Activated CD4-positive, alpha-beta T cell treated with anti-CD3 and anti-CD28 coated beads for 4 hours (primary cell): Measurements from ENCODE around the gene SQSTM1.

Experiments
- DNase-seq, 2 donors: peaks; one replicate each; pipeline ENCODE4 v3.0.0-alpha.2; 2020

The SQSTM1 gene

DNA sequence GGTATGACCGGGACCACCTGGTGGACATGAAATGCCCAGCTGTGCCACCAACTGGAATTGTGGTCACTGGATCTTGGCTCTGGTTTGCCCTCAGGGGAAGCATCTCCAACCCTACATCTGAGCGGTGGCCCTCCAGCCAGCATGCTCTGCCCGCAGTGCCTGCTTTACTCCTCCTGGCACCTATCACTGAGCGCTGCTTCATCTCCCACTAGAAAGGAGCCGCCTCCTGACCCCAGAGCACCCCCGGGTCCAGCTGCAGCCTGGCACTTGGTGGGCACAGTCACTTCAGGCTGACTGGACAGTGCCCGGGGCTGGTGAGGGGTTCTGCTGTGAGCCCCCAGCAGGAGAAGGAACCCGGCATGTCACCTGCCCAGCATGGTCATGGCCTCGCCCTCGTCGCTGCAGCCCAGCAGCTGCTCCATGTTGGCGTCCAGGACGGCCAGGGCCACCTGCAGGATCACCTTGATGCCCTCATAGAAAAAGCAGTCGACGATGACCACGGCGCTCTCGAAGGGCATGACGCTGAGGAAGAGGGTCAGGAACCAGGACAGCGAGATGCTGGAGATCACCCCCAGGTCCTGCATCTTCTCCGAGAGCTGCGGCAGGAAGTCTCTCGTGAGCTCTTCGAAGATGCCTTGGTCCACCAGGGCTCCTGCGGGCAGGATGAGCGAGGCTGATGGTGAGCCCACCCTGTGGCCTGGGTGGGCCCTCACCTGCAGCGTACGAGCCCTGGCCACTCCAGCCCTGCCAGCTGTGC, 54.0 kb downstream of the SQSTM1 start:
- no peak for DNase-seq

DNA sequence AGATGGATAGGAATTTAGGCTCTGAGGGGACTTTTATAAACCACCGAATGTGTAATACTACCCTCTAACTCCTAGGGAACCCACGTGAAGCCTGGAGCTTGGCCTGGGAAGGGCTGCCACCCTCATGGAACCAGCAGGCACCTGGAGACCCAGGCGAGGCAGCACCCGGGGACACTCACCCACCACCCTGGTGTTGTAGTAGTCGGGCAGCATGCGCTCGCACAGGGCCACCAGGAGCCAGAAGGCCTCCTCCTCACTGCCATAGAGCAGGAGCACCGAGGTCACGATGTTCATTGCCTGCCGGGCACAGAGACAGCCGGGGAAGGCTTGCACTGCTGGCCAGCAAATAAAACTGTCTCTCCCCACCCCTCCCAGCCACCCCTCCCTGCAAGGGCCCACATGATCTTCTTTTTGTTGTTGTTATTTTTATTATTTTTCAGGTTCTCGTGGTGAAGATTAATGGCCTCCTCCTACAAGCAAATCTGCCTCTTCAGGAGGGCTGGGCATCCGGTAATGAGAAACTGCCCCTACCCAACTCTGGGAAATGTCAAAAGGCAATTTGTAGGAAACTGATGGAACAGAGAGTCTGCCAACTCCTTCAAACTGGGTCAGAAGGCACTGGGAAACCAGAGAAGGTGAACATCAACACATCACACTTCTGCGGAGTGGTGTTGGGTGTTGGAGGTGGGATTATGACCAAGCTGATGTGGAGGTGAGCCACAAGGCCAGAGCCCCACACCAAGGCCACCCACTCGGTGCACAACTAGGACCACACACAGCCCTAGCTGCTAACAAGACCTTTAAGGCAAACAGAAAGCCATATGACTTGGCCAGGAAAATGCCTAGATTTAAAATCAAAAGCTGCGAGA, 55.3 kb downstream of the SQSTM1 start:
- DNase-seq: no peak

- DNase-seq: no peak
Observed at GRCh38 chr5:179876610-179876952, 55.9 kb downstream of the SQSTM1 start.

- no peak for DNase-seq
Observed at GRCh38 chr5:179878222-179879002, 57.7 kb downstream of the SQSTM1 start.

DNA sequence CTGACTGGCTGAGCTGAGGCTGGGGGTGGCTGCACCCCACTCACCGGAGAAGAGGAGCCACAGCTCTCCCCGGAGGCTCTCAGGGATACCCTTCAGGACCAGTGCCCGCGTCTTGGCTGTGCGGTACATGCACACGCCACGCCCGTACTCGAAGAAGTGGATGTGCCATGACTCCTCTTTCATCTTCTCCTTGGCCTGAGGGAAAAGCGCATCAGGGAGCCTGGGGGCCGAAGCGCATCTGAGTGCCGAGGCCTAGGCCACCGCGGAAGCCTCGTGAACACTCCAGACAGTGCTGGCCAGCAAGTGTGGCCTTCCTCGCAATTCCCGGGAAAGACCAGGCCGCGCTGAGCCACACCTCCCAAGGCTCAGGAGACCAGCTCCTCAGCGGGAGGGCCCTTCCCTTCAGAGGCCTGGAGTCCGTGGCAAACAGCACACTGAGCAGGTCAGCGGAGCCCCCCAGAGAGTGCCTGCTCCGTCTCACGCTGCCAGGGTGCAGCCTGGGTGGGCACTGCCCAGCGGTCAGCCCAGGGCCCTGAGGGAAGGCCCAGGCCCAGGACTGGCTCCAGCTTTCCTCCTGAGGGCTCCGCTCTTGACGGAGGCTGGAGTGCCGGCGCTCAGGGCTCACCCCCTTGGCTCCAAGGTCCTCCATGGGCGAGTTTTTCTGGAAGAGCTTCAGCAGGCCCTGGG, 58.4 kb downstream of the SQSTM1 start:
- no peak for DNase-seq

- DNase-seq: no peak
Observed at GRCh38 chr5:179879690-179880010, 58.9 kb downstream of the SQSTM1 start.

GRCh38 chr5:179880066-179880650, 59.5 kb downstream of the SQSTM1 start:
- no peak for DNase-seq

DNA sequence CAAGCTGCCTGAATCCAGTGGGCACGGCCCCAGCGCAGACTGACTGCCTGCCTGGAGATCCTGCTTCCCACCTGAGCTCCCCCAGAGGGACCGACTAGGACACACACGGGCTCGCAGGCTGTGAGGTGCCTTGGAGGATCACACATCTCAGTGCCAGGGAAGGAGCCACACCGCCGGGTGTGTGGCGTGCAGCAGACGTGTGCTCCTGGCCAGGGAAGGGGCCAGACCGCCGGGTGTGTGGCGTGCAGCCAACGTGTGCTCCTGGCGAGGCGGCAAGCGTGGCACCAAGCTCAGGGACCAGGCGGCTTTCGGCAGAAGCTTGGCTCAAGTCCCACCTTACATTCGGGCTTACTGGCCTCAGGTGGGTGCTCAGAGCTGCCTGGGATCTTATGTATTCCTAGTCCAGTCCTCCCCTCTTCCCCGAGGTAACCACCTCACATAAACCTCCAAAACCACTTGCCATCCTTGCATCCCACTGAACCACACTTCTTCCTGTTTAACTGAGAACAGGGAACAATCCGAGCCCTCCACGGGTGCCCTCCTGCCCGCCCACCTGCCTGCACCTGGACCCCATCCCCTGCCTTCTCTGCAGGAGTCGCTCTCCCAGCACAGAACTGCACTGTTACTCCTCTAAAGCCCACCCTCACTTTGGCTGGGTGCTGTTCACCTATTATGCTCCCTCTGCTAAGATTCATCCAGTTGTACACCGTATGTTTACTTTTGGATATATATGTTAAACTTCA, 60.3 kb downstream of the SQSTM1 start:
- no peak for DNase-seq

- DNase-seq: no peak
Observed at GRCh38 chr5:179882338-179882737, 61.6 kb downstream of the SQSTM1 start.

- DNase-seq: no peak
Observed at GRCh38 chr5:179883163-179883562, 62.5 kb downstream of the SQSTM1 start.

GRCh38 chr5:179885491-179886090, 64.9 kb downstream of the SQSTM1 start:
- DNase-seq: no peak

- DNase-seq: no peak
Observed at GRCh38 chr5:179886190-179886911, 65.6 kb downstream of the SQSTM1 start.

GRCh38 chr5:179887095-179887494, 66.4 kb downstream of the SQSTM1 start:
- no peak for DNase-seq
